Glomerular endothelial cell (primary cell): Measurements from ENCODE around the gene AHCY. TPM values are rescaled to one million over a fixed set of nuclear protein-coding genes. Genes with fewer than 3 reads are reported as not detected.
"Not testable (repeated sequence)": the region's sequence is repeated elsewhere in the genome, so short reads cannot be mapped to it uniquely, and the experiment has no call there.

Experiments
- DNase-seq: peaks from one replicate; pipeline ENCODE4 v3.0.0-alpha.2; 2011; ENCODE audit warnings: low read depth, low spot score; ENCODE audit errors: extremely low read depth
- total RNA-seq: library from RNA; depleted of rRNA; stranded (reverse); fragments of >200 nt; gene quantifications from 2 replicates; pipeline ENCODE4 v1.2.3, GENCODE V29; 2015

AHCY gene
- total RNA-seq: 101 and 133 TPM in 2 replicates

- peak; percentile 75 for DNase-seq
Measured at GRCh38 chr20:34302723-34303533, at the start of gene AHCY. AHCY (minus strand) TSS chr20:34303355; CDS start chr20:34303270, 85 bp downstream.

DNA sequence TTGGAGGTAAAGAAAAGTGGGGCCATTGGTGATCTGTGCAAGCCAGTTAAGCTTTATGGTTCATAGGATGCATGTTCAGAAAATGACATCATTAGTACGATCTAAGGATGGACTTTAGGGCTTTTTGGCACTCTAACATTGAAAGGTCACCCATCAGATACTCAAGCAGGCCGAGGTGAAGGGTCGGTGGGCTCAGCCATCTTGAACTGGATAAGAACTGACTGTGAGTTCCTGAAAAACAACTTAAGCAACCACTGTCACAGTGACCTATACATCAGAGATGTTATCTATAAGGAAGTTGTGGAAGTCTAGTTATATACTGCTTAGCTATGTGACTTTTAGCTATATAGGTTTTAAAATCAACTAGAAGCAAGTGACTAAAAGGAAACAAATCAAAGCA, 46.9 kb upstream of the AHCY start:
- no peak for DNase-seq

DNA sequence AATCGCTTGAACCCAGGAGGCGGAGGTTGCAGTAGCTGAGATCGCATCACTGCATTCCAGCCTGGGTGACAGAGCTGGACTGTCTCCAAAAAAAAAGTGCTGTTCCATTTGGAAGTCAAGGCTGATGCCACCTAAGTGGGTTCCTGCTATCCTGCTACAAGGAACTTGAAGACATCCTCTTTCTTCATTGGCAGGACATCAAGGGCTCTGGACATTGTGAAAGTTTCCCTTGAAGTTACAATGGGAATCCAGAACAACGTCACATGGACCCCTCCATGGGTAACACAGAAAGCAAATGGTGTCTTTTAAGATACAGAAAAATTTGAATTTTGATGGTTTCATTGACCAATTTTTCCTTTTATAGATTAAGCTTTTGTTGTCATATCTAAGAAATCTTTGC, 44.4 kb upstream of the AHCY start:
- DNase-seq: no peak

DNA sequence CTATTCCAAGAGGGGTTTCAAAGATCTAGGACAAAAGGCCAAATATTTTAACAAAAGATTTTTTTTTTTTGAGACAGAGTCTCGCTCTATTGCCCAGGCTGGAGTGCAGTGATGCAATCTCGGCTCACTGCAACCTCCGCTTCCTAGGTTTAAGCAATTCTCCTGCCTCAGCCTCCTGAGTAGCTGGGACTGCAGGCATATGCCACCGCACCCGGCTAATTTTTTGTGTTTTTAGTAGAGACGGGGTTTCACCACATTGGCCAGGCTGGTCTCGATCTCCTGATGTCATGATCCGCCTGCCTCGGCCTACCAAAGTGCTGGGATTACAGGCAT, 43.3 kb upstream of the AHCY start:
- DNase-seq: not testable (repeated sequence)

GRCh38 chr20:34345839-34346532, 42.8 kb upstream of the AHCY start:
- not testable (repeated sequence) for DNase-seq

DNA sequence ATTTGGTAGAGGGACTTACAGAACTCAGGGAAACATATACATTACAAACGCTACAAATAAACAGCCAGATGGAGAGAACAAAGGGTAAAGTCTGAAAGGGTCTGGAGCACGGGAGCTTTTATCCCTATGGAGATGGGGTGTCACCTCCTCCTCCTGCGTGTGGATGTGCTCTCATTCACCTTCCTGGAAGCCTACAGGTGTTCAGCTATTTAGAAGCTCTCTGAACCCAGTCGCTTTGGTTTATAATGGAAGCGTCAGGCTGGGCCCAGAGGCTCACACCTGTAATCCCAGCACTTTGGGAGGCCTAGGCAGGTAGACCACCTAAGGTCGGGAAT, 42.2 kb upstream of the AHCY start:
- DNase-seq: no peak

DNA sequence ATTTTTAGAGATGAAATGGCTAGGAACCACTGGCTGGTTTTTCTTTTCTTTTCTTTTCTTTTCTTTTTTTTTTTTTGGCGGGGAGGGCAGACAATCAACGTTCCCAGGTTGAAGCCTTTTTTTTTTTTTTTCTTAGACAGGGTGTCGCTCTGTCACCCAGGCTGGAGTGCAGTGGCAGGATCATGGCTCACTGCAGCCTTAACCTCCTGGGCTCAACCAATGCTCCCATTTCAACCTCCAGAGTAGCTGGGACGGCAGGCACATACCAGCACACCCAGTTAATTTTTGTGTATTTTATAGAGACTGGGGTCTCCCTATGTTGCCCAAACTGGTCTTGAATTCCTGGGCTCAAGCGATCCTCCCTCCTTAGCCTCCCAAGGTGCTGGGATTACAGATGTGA, 41.1 kb upstream of the AHCY start:
- DNase-seq: no peak

DNA sequence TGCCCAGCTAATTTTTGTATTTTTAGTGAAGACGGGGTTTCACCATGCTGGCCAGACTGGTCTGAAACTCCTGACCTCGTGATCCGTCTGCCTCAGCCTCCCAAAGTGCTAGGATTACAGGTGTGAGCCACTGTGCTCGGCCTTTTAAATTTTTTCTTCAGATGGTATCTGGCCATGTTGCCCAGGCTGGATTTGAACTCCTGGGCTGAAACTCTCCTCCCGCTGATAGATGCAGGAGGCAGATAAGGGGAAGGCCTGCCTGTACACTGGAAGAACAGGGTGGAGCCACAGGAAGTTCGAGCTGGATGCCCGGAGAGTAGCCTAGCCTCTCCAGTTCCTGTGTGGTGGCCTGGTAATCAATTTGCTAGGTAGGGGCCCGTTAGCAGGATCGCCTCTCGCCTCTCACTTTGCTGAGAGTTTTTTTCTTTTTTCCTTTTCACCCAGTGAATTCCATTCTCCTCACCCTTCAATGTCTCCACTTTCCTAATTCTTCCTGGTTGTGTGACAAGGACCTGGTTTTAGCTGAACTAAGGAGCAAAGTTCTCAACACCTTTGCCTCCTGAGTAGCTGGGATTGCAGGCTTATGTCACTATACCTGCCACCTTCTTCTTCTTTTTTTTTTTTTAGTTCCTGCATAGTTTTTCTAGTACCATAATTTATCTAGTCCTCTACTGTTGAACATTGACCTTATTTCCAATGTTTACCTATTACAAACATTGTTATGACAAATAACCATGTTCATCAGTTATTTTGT, 40.5 kb upstream of the AHCY start:
- DNase-seq: no peak

GRCh38 chr20:34341199-34341598, 38.0 kb upstream of the AHCY start:
- not testable (repeated sequence) for DNase-seq

GRCh38 chr20:34340726-34341125, 37.6 kb upstream of the AHCY start:
- not testable (repeated sequence) for DNase-seq

DNA sequence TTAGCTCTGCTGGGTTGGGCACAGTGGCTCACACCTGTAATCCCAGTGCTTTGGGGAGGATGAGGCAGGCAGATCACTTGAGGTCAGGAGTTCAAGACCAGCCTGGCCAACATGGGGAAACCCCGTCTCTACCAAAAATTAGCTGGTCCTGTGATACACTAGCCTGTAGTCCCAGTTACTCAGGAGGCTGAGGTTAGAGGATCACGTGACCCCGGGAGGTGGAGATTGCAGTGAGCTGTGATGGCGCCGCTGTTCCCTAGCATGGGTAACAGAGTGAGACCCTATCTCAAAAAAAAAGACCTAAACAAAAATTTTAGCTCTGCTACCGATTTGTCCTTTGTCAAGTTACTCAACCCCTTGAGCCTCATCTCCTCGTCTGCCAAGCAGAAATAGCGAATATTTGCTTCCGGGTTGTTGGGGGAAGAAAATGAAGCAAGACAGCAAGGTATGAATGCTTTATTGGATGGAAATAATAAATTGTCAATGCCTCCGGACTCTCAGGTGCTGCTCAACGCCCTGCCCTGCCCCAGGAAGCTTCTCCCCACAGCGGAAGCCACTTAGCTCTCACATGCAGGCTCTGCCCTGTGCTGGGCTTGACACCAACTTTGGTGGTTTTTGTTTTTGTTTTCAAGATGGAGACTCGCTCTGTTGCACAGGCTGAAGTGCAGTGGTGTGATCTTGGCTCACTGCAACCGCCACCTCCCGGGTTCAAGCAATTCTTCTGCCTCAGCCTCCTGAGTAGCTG, 35.0 kb upstream of the AHCY start:
- DNase-seq: no peak

DNA sequence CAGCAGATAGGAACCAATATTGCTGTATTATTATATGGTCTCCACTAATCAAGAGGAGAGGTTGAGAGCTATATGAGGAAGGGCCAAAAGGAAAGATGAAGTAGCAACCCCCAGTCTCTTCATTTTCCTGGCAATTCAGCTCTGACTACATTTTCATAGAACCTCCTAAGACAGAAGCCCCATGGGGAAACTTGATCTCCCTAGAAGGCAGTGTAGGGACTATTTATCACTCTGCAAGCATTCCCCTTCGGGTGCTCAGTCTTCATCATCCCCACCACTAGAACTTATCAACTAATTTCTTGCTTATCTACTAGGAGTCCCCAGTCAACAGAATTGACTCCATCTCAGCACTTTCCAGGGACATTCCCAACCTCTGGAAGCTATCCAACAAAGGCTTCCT, 34.4 kb upstream of the AHCY start:
- DNase-seq: no peak

GRCh38 chr20:34334654-34335407, 31.7 kb upstream of the AHCY start:
- no peak for DNase-seq

DNA sequence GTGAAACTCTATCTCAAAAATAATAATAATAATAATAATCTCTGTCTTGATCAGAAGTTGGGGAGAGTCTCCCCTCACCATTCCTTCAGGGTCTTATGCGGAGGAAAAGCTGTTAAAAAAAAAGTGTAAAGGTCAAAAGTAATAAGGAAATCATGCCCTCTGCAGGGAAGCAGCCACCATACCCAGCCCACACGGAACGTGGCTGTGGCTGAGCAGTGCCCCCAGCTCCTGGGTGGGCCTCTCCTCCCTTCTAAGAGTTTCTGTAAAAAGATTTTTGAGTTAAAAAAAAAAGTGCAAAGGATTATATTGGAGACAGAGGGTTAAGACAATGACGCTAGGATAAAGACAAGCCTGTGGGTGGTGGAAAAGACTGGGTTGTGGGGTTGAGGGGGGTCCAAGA, 30.6 kb upstream of the AHCY start:
- DNase-seq: no peak

GRCh38 chr20:34332262-34332920, 29.2 kb upstream of the AHCY start:
- DNase-seq: no peak

DNA sequence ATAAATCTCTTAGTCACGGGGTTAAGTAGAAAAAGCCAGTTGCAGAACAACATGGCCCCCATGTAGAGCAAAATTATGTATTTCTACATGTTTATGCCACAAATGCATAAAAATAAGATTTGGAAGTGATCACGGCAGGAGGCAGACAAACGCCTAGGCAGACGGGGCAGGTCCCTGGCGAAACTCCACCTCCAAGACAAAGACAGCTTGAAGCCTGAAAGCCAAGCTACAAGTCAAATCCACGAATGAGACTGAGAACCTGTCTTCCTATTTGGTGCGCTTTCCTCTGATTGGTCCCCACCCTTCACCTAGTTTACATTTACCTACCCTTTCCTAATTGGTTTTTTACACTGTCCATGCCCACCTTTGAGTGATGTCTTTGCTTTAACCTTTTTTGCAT, 28.7 kb upstream of the AHCY start:
- DNase-seq: no peak

DNA sequence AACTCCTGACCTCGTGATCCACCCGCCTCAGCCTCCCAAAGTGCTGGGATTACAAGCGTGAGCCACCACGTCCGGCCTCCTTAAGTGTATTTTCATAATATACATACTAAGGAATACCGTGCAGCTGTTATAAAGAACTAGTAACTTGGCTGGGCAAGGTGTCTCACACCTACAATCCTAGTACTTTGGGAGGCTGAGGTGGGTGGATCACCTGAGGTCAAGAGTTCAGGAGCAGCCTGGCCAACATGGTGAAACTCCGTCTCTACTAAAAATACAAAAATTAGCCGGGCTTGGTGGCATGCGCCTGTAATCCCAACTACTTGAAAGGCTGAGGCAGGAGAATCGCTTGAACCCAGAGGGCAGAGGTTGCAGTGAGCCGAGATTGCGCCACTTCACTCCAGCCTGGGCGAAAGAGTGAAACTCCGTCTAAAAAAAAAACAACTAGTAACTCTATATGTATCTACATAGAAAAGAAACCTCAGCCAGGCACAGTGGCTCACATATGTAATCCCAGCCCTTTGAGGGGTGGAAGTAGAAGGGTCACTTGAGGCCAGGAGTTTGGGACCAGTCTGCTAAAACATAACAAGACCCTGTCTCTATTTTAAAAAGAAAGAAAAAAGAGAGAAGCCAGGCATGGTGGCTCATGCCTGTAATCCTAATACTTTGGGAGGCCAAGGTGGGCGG, 27.8 kb upstream of the AHCY start:
- DNase-seq: not testable (repeated sequence)

GRCh38 chr20:34328928-34329677, 25.9 kb upstream of the AHCY start:
- no peak for DNase-seq
